Activated CD8-positive, alpha-beta memory T cell treated with anti-CD3 and anti-CD28 coated beads, Interleukin-2, amount 50 U/mL, for 48 hours (primary cell): ENCODE data around the gene CDH5.
A peak's percentile ranks its signal among the peaks of the same experiment; 100 is the strongest.

ENCODE experiments used
- DNase-seq: peaks from one replicate; pipeline ENCODE4 v3.0.0-alpha.2; 2020

CDH5 gene

DNA sequence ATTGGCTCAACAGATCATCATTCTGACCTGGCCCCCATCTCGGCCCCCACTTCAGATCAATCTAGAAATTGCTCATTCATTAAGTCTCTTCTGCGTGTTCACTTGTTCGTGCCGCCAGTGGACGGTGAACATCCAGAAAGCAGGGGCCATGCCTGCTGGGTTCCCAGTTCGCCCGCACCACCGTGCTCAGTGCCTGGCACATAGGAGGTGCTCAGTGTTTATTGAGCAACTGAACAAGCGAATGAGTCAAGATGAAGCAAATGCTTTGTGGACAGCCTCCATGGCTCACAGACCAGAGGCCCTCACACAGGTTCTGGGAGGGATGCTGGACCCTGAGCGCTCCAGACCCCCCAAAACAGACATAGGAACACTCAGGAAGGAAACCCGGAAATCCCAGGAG is 74.5 kb downstream of the CDH5 start:
- DNase-seq = no peak

DNA sequence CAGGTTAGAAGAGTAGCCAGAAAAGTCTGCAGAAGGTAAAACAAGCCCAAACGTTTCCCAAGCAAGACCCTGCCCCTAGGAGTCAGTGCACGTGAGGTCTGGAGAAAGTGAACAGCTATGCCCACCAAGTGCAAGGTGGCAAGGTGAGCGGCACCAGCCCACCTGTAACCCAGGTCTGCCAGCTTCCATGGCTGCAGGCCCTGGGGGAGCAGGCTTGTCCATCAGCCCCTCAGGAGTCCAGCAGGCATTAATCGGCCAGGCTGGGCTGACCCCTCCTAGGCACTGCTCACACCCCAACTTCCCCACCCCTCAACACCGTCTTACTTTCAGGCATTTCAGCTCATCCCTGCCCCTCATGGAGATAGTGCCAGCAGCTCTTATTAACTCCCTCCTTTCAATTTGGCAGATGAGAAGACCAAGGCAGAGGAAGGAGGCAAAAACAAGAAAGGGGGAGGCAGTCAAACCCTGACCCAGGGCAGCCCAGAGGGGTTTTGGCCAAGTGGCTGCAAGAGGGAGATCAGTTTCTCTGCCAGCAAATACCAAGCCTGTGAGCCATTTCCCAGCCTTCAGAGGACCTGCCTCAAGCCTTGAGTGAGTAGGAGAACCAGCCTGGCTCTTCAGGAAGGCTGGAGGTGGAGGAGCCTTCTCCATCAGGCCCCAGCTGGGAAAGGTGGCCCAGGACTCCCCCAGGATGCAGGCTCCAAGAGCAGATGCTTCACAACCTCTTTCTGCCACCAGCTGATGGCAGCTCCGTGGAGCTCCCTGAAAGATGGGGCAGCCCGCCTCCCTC is 75.3 kb downstream of the CDH5 start:
- DNase-seq = peak; percentile 26

DNA sequence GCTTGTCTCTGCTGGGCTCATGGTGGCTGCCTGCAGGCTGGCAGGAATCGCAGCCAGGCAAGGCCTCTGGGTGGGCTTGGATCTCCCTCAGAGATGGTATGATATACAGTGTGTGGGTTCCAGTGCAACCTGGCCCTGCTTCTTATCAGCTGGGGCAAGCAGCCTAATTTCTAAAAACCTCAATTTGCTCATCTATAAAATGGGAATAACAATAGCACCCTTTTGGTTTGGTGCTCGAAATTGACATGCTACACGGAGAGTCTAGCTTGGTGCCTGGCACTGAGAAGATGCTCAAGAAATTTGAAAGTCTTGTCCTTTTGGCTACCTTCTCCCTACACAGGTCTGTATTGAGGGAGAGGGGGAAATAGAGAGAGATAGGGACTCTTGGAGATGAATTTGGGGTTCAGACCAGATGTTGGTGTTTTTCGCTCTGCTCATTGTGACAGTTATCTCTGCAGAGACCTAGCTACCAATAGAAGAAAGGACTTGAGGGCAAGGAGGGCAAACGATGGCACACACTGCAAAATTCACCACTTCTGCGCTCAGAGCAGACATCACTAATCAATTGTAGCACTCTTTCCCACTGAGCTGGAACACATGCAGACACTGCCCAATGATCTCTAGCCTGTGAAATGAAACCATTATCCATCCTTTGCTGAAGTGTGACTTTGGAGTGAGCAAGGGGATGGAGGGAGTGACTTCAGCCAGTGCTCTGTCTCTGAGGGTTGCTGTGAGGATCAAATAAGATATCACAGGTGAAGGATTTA is 76.2 kb downstream of the CDH5 start:
- no peak for DNase-seq

DNA sequence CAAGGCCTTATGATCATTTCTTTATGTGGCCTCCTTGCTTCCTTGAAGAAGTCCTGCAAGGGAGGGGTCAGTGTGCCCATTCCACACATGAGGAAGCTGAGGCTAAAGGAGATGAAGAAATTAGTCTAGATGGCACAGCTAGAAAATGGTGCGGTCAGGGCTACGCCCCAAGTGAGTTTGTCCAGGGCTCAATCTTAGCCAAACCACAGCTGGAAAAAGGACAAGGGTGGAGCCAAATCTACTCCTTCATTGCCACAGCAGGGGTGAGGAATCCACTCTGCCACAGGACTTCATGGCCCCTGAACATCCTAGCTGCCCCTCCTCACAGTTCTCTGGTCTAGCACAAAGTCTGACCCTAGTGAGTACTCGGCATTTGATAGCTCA is 76.8 kb downstream of the CDH5 start:
- peak; percentile 7 for DNase-seq

DNA sequence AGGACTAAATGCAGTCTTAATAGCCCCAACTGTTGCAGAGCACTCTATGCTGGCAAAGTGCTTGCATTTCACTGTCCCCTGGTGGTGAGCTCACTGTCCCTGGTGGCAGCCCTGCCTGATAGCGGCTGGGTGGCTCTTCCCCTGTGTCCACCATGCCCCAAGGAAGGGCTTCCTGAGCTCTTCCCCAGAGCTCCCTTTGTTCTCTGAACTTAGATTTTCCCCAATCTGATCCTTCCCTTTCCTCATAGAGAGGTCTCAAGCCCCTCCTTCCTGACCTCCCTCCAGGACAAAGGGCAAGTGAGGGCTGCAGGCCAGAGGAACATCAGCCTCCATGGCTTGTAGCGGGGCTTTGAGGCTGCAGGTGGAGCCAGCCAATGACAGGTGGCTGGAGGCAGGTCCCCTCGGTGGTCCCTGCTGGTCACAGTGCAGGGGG is 77.6 kb downstream of the CDH5 start:
- peak; percentile 22 for DNase-seq

DNA sequence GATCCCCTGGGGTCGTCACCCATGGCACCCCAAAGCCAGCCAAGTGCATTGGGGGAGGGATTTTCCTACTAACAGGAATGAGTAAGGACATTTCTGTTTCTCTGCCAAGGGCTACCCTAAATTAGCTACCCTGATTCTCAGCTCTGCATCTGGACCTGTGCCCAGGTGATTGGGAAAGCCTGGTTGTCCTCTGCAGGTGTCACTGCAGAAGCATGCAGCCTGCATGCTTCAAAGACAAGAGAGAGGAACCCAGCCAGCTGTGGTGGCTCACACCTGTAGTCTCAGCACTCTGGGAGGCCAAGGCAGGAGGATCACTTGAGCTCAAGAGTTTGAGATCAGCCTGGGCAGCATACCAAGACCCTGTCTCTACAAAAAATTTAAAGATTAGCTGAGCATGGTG is 80.2 kb downstream of the CDH5 start:
- DNase-seq = no peak

DNA sequence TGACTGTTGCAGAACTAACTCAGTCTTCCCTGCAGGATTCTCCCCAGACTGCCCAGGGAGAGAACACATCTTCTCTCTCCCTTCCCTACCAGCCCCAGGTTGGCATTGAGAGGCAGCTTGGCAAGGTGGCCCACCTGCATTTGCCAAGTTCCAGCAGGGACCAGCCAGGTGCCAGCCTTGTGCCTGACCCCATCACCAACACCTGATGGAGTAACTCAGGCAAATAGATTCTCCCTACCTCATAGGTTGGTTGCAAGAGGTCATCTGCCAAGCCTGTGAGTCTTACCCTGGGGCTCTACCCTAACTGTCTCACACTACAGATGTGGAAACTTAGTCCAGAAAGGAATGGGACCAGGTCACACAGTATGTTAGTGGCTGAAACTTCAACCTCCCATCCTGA is 81.0 kb downstream of the CDH5 start:
- peak; percentile 18 for DNase-seq

DNA sequence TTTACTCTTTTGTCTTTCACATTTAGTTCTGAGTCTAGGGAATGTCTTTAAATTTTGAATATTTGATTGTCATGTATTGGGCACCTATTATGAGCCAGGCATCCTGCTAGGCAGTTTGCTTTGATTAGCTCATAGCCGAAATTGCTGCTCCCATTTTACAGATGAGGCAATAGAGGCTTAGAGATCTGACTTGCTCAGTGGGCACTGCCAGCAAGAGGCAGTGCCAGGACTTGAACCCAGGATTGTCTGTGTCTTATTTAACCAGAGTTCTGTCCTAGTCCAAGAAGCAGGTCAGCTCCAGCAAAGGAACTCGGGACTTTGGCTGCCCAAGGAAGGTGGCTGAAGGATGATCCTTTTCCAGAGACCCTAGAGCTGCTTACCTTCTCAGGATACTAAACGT is 85.1 kb downstream of the CDH5 start:
- DNase-seq = peak; percentile 15

DNA sequence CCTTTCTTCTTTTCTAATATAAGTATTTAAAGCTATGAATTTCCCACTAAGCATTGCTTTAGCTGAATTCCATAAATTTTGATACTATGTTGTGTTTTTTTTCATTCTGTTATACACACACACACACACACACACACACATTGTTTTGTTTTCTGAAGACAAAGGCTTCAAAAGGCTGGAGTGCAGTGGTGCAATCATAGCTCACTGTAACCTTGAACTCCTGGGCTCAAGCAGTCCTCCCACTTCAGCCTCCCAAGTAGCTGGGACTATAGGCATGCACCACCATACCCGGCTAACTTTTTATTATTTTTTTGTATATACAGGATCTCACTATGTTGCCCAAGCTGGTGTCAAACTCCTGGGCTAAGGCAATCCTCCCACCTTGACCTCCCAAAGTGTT is 86.7 kb downstream of the CDH5 start:
- peak; percentile 12 for DNase-seq
